ENCODE data around the gene LIN28B.

DNA sequence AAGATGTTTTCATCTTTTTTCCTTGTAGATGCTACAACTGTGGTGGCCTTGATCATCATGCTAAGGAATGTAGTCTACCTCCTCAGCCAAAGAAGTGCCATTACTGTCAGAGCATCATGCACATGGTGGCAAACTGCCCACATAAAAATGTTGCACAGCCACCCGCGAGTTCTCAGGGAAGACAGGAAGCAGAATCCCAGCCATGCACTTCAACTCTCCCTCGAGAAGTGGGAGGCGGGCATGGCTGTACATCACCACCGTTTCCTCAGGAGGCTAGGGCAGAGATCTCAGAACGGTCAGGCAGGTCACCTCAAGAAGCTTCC lies 121.4 kb downstream of the LIN28B start:
- TF ChIP-seq, protein P1, sequence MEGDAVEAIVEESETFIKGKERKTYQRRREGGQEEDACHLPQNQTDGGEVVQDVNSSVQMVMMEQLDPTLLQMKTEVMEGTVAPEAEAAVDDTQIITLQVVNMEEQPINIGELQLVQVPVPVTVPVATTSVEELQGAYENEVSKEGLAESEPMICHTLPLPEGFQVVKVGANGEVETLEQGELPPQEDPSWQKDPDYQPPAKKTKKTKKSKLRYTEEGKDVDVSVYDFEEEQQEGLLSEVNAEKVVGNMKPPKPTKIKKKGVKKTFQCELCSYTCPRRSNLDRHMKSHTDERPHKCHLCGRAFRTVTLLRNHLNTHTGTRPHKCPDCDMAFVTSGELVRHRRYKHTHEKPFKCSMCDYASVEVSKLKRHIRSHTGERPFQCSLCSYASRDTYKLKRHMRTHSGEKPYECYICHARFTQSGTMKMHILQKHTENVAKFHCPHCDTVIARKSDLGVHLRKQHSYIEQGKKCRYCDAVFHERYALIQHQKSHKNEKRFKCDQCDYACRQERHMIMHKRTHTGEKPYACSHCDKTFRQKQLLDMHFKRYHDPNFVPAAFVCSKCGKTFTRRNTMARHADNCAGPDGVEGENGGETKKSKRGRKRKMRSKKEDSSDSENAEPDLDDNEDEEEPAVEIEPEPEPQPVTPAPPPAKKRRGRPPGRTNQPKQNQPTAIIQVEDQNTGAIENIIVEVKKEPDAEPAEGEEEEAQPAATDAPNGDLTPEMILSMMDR (conservative IDR thresholded peaks at IDR 0.05 in 1 of 2, IDR thresholded peaks at IDR 0.05 in 1 of 2; ENCODE audit: low read depth in 1 of 2, low read length in 2 of 2): no peak
- TF ChIP-seq EZH2 (IDR thresholded peaks at IDR 0.05; ENCODE audit: low read length, missing control alignments): no peak
